ENCODE measurements around the gene NLRP5.
A peak's percentile ranks its signal among the peaks of the same experiment; 100 is the strongest.
"Not testable (repeated sequence)": the region's sequence is repeated elsewhere in the genome, so short reads cannot be mapped to it uniquely, and the experiment has no call there.

The NLRP5 gene

GRCh38 chr19:56099638-56100539 is 113.3 kb downstream of the NLRP5 start:
- no peak for DNase-seq

GRCh38 chr19:56101095-56101494 is 114.5 kb downstream of the NLRP5 start:
- no peak for DNase-seq

GRCh38 chr19:56101746-56102535 is 115.4 kb downstream of the NLRP5 start:
- DNase-seq, result no peak

- no peak for DNase-seq
These were observed 116.5 kb downstream of the NLRP5 start for GRCh38 chr19:56103027-56103614.

- DNase-seq, result no peak
These were observed 117.8 kb downstream of the NLRP5 start for GRCh38 chr19:56104423-56104822.

- DNase-seq, result peak; percentile 41
These were observed 118.6 kb downstream of the NLRP5 start for GRCh38 chr19:56105090-56105701.

GRCh38 chr19:56105831-56106396 is 119.3 kb downstream of the NLRP5 start:
- DNase-seq, result not testable (repeated sequence)

GRCh38 chr19:56106397-56106849 is 119.8 kb downstream of the NLRP5 start:
- no peak for DNase-seq

GRCh38 chr19:56106993-56107392 is 120.4 kb downstream of the NLRP5 start:
- DNase-seq, result no peak

GRCh38 chr19:56107626-56108351 is 121.2 kb downstream of the NLRP5 start:
- DNase-seq, result no peak

GRCh38 chr19:56108447-56109195 is 122.0 kb downstream of the NLRP5 start:
- DNase-seq, result no peak

- DNase-seq, result no peak
These were observed 122.7 kb downstream of the NLRP5 start for GRCh38 chr19:56109226-56109625.

- no peak for DNase-seq
These were observed 124.2 kb downstream of the NLRP5 start for GRCh38 chr19:56110515-56111448.
